HG03342 (cell line): ENCODE measurements around the gene CENPS.

ENCODE experiments used
- ATAC-seq: cut with Tn5 transposase; IDR thresholded peaks from one replicate; pipeline ENCODE4 v1.9.1; 2021; ENCODE audit warnings: mild to moderate bottlenecking, moderate library complexity; ENCODE audit not compliant: unreplicated experiment

Gene CENPS

GRCh38 chr1:10489291-10490055 lies 59.2 kb downstream of the CENPS start:
- ATAC-seq, result no peak

- no peak for ATAC-seq
Measured at GRCh38 chr1:10490286-10490970, 60.2 kb downstream of the CENPS start.
